GM19452 (cell line): ENCODE results near the gene ZNF816.
"Not testable (repeated sequence)": the region's sequence is repeated elsewhere in the genome, so short reads cannot be mapped to it uniquely, and the experiment has no call there.

Experiments used
- ATAC-seq: cut with Tn5 transposase; IDR thresholded peaks from one replicate; pipeline ENCODE4 v1.9.1; 2021; ENCODE audit not compliant: unreplicated experiment

Gene ZNF816

DNA sequence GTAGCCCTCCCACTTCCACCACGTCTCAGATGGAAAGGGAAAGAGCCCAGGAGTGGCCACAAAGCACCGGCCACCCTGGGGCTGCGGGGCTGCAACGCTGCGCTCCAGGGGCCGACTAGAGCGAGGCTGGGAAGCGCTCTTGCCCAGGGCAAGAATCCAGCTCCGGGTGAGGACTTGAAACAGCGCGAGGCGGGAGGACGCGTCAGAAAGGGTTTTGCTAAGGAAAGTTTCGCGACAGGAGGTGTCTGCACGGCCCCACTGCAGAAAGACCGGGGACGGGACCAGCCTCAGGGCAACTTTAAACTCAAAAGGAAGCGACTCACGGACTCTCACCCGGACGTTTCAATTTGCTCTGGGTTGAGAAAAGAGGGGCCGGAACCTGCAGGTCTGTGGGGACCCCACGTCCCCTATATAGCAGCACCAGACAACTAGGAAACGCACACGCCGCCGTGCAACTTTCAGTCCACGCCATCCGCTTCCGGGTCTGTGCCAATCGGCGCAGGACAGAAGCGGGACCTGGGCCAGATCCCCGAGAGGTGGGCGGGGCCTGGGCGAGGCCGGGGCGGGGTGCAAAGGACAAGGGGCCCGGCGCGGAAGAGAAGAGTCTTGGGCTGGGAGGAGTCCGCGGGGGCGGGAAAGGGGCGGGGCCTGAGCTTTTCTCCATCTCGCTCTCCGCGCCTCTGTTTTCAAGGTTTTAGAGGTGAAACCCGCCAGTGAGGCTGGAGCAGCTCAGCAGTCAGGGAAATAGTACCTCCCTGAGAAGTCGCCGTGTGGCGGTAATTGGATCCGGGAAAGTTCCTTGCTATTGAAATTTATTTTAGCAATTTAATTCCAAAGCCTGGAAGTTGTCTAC lies at the start of gene ZNF816:
Gene ZNF816 (minus strand): TSS at position 488 of the 853 bp plus-strand sequence. CDS start 6,792 bp downstream, outside the sequence.
- peak; percentile 94 for ATAC-seq

GRCh38 chr19:53012006-53012405 lies 49.3 kb upstream of the ZNF816 start:
- no peak for ATAC-seq

DNA sequence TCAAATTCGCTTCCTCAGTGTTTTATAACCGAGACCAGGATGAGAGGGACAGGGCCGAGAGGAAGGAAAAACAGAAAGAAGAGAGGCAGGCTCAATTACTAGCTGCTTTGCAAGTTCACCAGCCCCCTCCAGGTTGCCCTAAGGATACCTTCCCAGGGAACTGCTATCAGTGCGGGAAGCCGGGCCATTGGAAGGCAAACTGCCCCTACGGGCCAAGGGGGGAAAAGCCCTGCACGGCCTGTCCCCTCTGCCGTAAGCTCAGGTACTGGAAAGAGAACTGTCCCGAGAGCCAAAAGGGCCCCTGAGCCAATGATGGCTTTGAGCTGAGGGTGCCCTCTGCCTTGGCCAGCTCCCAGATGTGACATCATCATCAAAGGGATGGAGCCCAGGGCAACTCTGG lies 47.8 kb upstream of the ZNF816 start:
- no peak for ATAC-seq

- no peak for ATAC-seq
Measured at GRCh38 chr19:53008061-53008778, 45.5 kb upstream of the ZNF816 start.

- ATAC-seq: no peak
Measured at GRCh38 chr19:53007606-53008005, 44.9 kb upstream of the ZNF816 start.

GRCh38 chr19:53007200-53007599 lies 44.5 kb upstream of the ZNF816 start:
- ATAC-seq: no peak

GRCh38 chr19:53004242-53004641 lies 41.6 kb upstream of the ZNF816 start:
- ATAC-seq: no peak

- ATAC-seq: no peak
Measured at GRCh38 chr19:53002479-53002878, 39.8 kb upstream of the ZNF816 start.

DNA sequence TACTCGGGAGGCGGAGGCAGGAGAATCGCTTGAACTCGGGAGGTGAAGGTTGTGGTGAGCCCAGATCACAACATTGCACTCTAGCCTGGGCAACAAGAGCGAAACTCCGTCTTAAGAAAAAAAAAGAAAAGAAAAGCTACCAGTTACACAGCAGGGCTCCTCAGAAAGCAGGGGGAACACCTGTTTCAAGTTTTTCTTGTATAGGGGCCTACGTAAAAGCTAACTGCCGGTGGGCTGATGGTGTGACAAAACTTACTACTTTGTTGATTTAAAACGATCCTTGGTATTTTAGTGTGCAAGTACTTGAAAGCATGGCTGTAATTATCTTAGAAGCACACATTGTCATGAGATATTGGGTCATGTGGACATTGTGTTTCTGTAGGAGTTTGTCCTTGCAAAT lies 35.3 kb upstream of the ZNF816 start:
- no peak for ATAC-seq

- ATAC-seq: no peak
Measured at GRCh38 chr19:52995711-52996110, 33.0 kb upstream of the ZNF816 start.

GRCh38 chr19:52993342-52994178 lies 30.9 kb upstream of the ZNF816 start:
- ATAC-seq: no peak

DNA sequence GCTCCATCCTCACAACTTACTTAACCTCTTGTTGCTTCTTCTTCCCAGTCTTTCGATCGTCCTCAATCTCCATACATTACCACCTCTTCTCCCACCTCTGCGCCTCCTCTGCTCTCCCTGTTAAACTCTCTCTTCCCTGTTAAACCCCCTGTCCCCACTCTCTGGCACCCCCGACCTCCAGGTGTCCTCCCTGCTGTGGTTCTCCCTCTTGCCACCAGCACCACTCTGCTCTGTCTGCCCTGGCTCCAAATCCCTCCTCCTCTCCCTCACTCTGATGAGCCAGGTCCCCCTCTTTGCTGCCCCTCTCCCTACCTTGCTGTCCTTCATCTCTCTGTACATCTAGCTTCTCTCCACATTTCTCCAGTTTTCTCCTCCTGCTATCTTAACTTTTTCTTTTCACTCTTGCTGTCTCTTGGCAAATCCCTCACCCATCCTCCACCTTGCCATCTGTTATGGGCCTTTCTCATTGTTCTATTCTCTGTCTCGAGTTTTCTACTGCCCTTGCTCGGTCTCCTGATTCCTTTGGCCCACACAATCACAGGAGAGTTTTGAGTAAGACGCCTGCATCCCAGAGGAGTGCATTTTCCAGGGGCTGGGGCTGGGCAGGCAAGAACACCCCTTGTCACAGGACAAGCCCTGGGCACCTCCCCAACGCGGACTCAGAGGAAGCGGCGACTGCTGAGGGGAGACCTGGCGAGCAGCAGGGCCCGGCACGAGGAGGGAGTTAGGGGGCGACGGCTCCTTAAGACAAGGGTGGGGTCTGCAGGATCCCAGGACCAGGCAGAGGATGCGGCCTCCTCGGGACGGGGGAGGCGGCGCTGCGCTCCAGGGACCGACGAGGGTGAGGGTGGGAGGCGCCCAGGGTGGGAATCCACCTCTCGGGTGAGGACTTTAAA lies 29.7 kb upstream of the ZNF816 start:
- no peak for ATAC-seq

GRCh38 chr19:52991484-52991883 lies 28.8 kb upstream of the ZNF816 start:
- ATAC-seq: no peak

DNA sequence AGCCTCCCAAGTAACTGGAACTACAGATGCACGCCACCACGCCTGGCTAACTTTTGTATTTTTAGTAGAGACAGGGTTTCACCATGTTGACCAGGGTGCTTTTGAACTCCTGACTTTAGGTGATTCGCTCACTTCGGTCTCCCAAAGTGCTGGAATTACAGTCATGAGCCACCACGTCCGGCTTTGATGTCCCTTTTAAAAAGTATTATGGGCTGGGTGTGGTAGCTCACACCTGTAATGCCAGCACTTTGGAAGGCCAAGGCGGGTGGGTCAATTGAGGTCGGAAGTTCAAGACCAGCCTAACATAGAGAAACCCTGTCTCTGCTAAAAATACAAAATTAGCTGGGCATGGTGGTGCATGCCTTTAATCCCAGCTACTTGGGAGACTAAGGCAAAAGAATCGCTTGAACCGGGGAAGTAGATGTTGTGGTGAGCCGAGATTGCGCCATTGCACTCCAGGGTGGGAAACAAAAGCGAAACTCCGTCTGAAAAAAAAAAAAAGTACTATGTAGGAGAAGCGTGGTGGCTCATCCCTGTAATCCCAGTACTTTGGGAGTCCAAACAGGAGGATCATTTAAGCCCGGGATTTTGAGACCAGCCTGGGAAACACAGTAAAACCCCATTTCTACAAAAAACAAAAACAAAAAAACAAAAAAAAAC lies 28.2 kb upstream of the ZNF816 start:
- no peak for ATAC-seq

DNA sequence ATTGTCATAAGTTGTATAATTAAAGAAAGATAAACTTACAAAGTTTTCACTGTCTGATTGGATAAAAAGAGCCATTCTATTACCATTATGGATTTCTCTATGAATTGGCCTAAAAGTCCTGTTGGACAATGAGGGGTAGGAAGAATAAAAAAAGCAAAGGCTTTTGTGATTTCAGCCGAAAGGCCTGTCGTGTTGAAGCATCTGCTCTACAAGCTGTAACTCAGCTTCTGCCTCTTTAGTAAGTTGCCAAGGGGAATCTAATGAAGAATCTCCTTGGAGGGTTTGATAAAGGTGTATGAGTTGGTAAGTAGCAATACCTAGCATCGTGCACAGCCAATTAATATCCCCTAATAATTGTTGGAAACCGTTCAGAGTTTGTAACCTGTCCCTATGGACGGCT lies 25.8 kb upstream of the ZNF816 start:
- no peak for ATAC-seq

- ATAC-seq: no peak
Measured at GRCh38 chr19:52987221-52987620, 24.5 kb upstream of the ZNF816 start.

DNA sequence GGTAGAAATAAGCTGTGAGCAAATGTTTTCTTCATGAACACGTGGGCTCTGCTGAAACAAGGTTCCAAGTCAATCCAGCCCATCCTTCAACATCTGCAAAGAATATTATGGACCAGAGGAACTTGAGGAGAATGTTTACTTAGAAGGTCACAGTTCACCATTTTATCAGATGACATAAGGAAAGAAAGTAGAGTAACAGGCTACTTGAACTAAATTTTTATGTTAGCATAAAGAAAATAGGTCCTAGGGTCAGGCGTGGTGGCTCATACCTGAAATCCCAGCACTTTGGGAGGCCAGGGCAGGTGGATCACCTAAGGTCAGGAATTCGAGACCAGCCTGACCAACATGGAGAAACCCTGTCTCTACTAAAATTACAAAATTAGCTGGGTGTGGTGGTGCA lies 20.5 kb upstream of the ZNF816 start:
- ATAC-seq: not testable (repeated sequence)

- no peak for ATAC-seq
Measured at GRCh38 chr19:52981329-52981728, 18.6 kb upstream of the ZNF816 start.

DNA sequence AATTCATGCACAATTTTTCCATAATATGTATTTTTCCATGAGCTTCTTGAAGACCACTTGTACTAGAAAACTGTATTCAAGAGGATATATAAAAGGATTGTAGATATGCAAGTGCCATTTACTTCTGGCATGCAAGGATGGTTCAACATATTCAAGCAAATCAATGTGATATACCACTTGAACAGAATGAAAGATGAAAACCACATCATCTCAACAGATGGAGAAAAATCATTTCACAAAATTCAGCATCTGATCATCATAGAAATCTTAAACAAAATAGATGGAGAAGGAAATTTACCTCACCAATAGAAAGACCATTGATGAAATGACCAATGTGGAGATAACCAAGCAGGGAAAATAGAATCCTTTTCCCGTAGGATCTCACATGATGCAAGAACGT lies 5.1 kb upstream of the ZNF816 start:
- ATAC-seq: no peak

GRCh38 chr19:52963247-52963618 lies 552 bp upstream of the ZNF816 start:
- ATAC-seq: no peak
